Gastrocnemius medialis (tissue), 4 donors: Measurements from ENCODE around the gene SYT17.

Experiments
- CTCF ChIP-seq, 5 experiments: fragments of 450-650 bp in 3 of 5; fragments of 200-600 bp in 2 of 5; sonication (generic) in 2 of 5; IDR thresholded peaks in 4 of 5; conservative IDR thresholded peaks in 1 of 5; 1 replicate in 4 of 5; 2 replicates in 1 of 5; pipeline ENCODE4 v1.5.1; 2016 to 2019; ENCODE audit warnings: antibody characterized with exemption in 5 of 5, mild to moderate bottlenecking in 3 of 5, moderate library complexity in 3 of 5
- POLR2A ChIP-seq, 2 donors: fragments of 450-650 bp; IDR thresholded peaks; one replicate each; pipeline ENCODE4 v1.6.1; 2017; ENCODE audit warnings: antibody characterized with exemption in 2 of 2, mild to moderate bottlenecking in 2 of 2, moderate library complexity in 2 of 2

GRCh38 chr16:19301931-19302330 lies 133.9 kb downstream of the SYT17 start:
- TF ChIP-seq CTCF (IDR thresholded peaks at IDR 0.05 in 4 of 5, conservative IDR thresholded peaks at IDR 0.05 in 1 of 5) (no peak), POLR2A (IDR thresholded peaks at IDR 0.05) (no peak)
